Pons (tissue), 1 donor: Measurements from ENCODE around the gene MICU2.

Experiments used
- DNase-seq: peaks from one replicate; pipeline ENCODE4 v3.0.0-alpha.2; 2016; ENCODE audit warnings: low spot score

MICU2 gene

GRCh38 chr13:21603531-21604448 is at the start of gene MICU2:
MICU2 (minus strand) TSS chr13:21604170; CDS start chr13:21604148, 22 bp downstream.
- DNase-seq, result peak; percentile 90

GRCh38 chr13:21641629-21642028 is 37.7 kb upstream of the MICU2 start:
- no peak for DNase-seq

GRCh38 chr13:21639561-21639960 is 35.6 kb upstream of the MICU2 start:
- no peak for DNase-seq

- DNase-seq, result peak; percentile 24
These were observed 34.6 kb upstream of the MICU2 start for GRCh38 chr13:21638319-21639282.

GRCh38 chr13:21637296-21637695 is 33.3 kb upstream of the MICU2 start:
- DNase-seq, result no peak

GRCh38 chr13:21636656-21637055 is 32.7 kb upstream of the MICU2 start:
- DNase-seq, result no peak

- DNase-seq, result no peak
These were observed 28.2 kb upstream of the MICU2 start for GRCh38 chr13:21632196-21632595.

- DNase-seq, result peak; percentile 28
These were observed 21.4 kb upstream of the MICU2 start for GRCh38 chr13:21625366-21625765.

GRCh38 chr13:21620861-21621260 is 16.9 kb upstream of the MICU2 start:
- no peak for DNase-seq

GRCh38 chr13:21619633-21620220 is 15.8 kb upstream of the MICU2 start:
- no peak for DNase-seq

GRCh38 chr13:21616880-21617279 is 12.9 kb upstream of the MICU2 start:
- no peak for DNase-seq

- no peak for DNase-seq
These were observed 12.4 kb upstream of the MICU2 start for GRCh38 chr13:21616205-21616866.

- DNase-seq, result no peak
These were observed 11.5 kb upstream of the MICU2 start for GRCh38 chr13:21615427-21615826.

- DNase-seq, result no peak
These were observed 9.8 kb upstream of the MICU2 start for GRCh38 chr13:21613791-21614190.

- DNase-seq, result no peak
These were observed 7.4 kb upstream of the MICU2 start for GRCh38 chr13:21611385-21611784.

- DNase-seq, result no peak
These were observed 6.7 kb upstream of the MICU2 start for GRCh38 chr13:21610687-21611086.

GRCh38 chr13:21608961-21609360 is 5.0 kb upstream of the MICU2 start:
- no peak for DNase-seq

- no peak for DNase-seq
These were observed 2.8 kb upstream of the MICU2 start for GRCh38 chr13:21606796-21607195.

- DNase-seq, result no peak
These were observed 2.3 kb upstream of the MICU2 start for GRCh38 chr13:21606251-21606650.

GRCh38 chr13:21596722-21597121 is 7.2 kb downstream of the MICU2 start:
- DNase-seq, result no peak

- no peak for DNase-seq
These were observed 8.5 kb downstream of the MICU2 start for GRCh38 chr13:21595546-21595822.
